Activated T-cell treated with anti-CD3 and anti-CD28 coated beads, Interleukin-2, amount 50 U/mL, for 48 hours (primary cell): ENCODE measurements around the gene CCDC136.

Experiments
- DNase-seq, 2 experiments: peaks; one replicate each; pipeline ENCODE4 v3.0.0-alpha.2; 2020

The CCDC136 gene

GRCh38 chr7:128865996-128866877 is 74.5 kb downstream of the CCDC136 start:
- DNase-seq: no peak

GRCh38 chr7:128867241-128867640 is 75.5 kb downstream of the CCDC136 start:
- DNase-seq: no peak

GRCh38 chr7:128867842-128868623 is 76.3 kb downstream of the CCDC136 start:
- DNase-seq: no peak

DNA sequence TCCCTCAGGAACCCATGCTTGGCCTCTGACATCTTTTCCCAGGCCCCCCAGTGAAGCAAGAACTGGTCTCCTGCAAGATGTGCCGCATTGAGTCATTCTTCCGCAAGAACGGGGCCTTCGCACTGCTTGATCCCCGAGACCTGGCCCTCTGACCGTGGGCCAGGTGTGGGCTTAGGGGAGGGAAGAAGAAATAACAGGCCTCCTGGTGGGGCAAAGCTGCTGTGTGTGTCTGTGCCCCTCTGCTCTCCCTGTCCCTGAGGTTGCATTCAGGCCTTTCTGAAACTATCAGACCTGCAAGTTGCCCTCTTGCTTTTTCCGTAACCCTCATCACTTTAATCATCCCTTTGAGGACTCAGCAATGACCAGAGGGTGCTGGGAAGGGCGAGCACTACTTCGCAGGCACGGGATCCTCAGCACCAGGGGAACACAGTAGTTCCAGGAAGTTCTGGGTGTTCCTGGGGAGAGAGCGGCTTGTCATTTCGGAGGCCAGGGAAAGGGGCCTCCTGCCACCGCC is 76.9 kb downstream of the CCDC136 start:
- DNase-seq: no peak

GRCh38 chr7:128869138-128869943 is 77.6 kb downstream of the CCDC136 start:
- peak; percentile 61 to 77 for DNase-seq

- peak; percentile 43 to 56 for DNase-seq
Measured at GRCh38 chr7:128869944-128870285, 78.1 kb downstream of the CCDC136 start.

DNA sequence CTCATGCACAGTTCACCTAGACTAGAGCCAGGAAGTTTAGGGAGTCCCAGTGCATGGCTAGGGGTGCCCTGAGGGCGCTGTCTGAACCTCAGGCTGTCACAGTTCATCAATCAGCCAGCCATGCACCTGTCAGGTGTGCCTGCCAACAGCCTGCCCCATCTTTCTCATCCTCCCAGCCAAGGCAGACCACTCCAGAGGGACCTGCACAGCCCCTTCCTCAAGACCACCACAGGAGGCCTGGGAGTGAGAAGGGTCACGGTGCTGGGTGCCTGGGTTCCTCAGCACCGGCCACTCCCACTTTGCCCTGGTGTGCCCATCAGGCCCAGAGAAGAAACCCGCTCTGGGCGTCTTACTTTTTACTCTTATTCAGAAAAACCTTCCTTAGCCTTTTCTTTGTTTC is 79.3 kb downstream of the CCDC136 start:
- DNase-seq: no peak
